Thyroid gland (tissue), 4 donors: ENCODE data around the gene ZNF784.

ENCODE experiments used
- POLR2A ChIP-seq, 2 donors: fragments of 450-650 bp; IDR thresholded peaks; one replicate each; pipeline ENCODE4 v1.6.1; 2017; ENCODE audit warnings: antibody characterized with exemption in 2 of 2, mild to moderate bottlenecking in 2 of 2, moderate library complexity in 1 of 2
- TF ChIP-seq, protein P1 (sequence below), 6 experiments: fragments of 200-600 bp in 3 of 6; fragments of 450-650 bp in 3 of 6; sonication (generic) in 3 of 6; IDR thresholded peaks; one replicate each; pipeline ENCODE4 v1.5.1; 2016 to 2019; ENCODE audit warnings: antibody characterized with exemption in 6 of 6, mild to moderate bottlenecking in 2 of 6, inconsistent platforms in 1 of 6, moderate library complexity in 1 of 6

DNA sequence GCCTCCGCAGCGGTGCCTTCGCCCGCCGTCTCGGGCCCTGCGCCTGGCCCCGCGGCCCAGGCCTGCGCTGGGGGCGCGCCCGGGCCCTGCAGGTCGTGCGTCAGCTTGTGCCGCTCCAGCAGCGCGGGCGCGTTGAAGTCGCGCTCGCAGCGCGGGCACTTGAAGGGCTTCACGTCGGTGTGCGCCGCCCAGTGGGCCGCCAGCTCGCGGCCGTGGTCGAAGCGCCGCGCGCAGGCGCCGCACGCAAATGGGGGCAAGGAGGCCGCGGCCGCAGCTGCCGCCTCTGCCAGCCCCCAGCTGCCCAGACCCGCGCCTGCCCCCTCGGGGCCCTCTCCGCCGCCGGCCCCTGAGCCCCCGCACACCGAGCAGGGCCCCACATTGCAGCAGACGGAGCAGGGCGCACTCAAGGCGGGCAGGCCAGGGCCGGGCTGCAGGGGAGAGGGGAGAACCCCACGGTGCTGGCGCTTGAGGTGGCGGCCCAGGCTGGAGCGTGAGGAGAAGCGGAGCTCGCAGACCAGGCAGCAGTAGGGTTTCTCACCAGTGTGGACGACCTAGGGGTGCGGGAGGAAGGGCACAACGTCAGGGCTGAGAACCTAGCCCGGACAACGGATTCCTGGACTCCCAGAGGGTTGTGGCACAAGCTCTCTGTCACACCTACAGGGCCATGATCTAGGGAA is 31.1 kb downstream of the ZNF784 start:
- TF ChIP-seq, protein P1, sequence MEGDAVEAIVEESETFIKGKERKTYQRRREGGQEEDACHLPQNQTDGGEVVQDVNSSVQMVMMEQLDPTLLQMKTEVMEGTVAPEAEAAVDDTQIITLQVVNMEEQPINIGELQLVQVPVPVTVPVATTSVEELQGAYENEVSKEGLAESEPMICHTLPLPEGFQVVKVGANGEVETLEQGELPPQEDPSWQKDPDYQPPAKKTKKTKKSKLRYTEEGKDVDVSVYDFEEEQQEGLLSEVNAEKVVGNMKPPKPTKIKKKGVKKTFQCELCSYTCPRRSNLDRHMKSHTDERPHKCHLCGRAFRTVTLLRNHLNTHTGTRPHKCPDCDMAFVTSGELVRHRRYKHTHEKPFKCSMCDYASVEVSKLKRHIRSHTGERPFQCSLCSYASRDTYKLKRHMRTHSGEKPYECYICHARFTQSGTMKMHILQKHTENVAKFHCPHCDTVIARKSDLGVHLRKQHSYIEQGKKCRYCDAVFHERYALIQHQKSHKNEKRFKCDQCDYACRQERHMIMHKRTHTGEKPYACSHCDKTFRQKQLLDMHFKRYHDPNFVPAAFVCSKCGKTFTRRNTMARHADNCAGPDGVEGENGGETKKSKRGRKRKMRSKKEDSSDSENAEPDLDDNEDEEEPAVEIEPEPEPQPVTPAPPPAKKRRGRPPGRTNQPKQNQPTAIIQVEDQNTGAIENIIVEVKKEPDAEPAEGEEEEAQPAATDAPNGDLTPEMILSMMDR (IDR thresholded peaks at IDR 0.05), result no peak
- TF ChIP-seq POLR2A (IDR thresholded peaks at IDR 0.05), result no peak
